GM18907 (cell line): Measurements from ENCODE around the gene TSPAN2.
"Not testable (repeated sequence)": the region's sequence is repeated elsewhere in the genome, so short reads cannot be mapped to it uniquely, and the experiment has no call there.

ENCODE experiments used
- ATAC-seq: cut with Tn5 transposase; IDR thresholded peaks from one replicate; pipeline ENCODE4 v1.9.1; 2021; ENCODE audit warnings: mild to moderate bottlenecking, moderate library complexity; ENCODE audit not compliant: unreplicated experiment

TSPAN2 gene

GRCh38 chr1:115041654-115042053 lies 47.6 kb downstream of the TSPAN2 start:
- ATAC-seq = no peak

- no peak for ATAC-seq
Observed at GRCh38 chr1:115040501-115040900, 48.8 kb downstream of the TSPAN2 start.

- no peak for ATAC-seq
Observed at GRCh38 chr1:115036814-115037507, 52.3 kb downstream of the TSPAN2 start.

GRCh38 chr1:115035652-115036051 lies 53.7 kb downstream of the TSPAN2 start:
- no peak for ATAC-seq

DNA sequence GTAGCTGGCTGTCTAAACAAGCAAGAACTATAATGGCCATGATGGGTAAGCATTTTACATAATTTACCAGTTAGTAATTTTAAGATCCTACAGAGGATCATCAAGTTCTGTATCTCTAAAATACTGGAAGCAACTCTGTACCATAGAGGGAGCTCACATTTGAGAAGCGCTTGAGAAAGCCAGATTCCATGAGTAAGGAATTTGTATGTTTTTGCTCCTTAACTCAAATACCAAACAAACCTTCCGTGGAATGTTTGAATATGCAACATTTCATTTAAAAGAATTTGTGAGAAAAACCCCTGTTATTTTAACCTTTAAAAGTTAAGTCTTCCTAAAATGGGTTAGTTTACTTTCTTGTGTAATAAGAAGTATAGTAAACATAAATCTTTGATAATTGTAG lies 57.7 kb downstream of the TSPAN2 start:
- ATAC-seq = no peak

- no peak for ATAC-seq
Observed at GRCh38 chr1:115029526-115029925, 59.8 kb downstream of the TSPAN2 start, which contains the start of gene TSHB. TSHB (plus strand) TSS chr1:115029826; CDS start chr1:115033363, 3,537 bp downstream.

- no peak for ATAC-seq
Observed at GRCh38 chr1:115023593-115023992, 65.7 kb downstream of the TSPAN2 start.

- ATAC-seq = no peak
Observed at GRCh38 chr1:115021145-115021544, 68.2 kb downstream of the TSPAN2 start.

GRCh38 chr1:115019549-115019948 lies 69.8 kb downstream of the TSPAN2 start:
- ATAC-seq = not testable (repeated sequence)

DNA sequence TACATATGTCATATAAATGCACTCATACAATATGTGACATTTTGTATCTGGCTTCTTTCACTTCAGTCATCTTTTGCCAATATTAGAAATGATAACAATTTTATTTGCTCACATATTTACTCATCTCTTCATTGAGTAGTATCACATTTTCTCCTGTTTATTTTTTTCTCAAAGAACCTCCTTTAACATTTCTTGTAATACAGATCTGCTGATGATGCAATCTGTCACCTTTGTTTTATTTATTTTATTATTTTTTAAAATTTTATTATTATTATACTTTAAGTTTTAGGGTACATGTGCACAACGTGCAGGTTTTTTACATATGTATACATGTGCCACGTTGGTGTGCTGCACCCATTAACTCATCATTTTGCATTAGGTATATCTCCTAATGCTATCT lies 75.5 kb downstream of the TSPAN2 start:
- no peak for ATAC-seq

DNA sequence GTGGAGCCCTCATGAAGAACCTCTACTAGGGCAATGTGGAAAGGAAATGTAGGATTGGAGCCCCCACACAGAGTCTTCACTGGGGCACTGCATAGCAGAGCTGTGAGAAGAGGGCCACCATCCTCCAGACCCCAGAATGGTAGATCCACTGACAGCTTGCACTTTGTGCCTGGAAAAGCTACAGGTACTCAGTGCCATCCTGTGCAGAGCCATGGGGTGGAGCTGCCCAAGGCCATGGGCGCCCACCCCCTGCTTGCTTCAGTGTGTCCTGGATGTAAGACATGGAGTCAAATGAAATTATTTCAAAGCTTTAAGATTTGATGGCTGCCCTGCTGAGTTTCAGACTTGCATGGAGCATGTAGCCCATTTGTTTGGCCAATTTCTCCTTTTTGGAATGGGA lies 76.9 kb downstream of the TSPAN2 start:
- ATAC-seq = no peak

DNA sequence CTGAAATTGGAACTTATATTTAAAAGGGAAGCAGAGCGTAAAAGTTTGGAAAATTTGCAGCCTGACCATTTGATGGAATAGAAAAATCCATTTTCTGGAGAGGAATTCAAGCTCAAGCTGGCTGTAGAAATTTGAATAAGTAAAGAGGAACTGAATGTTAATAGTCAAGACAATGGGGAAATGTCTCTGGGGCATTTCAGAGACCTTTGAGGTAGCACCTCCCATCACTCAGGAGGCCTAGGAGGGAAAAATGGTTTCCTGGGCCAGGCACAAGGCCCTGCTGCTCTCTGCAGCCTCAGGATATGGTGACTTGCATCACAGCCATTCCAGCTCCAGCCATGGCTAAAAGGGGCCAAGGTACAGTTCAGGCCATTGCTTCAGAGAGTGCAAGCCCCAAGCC lies 77.3 kb downstream of the TSPAN2 start:
- no peak for ATAC-seq

DNA sequence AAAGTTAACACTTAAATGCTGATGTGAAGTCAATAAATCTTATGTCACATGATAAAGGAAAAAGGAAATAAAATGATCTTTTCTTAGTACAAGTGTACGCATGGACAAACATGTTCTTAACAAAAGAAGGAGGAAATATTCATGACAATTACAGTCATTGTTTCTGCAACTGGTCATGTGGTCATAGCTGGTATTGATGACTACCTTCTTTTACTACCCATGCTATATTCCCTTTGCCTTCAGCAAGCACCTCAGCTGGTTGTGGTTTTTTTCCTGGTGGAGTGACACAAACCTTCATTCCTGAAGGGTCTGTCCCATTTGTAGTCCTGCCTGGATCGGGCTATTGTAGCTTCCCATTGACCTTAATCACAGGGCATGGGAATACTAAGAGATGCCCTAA lies 83.1 kb downstream of the TSPAN2 start:
- no peak for ATAC-seq
